Erythroblast (primary cell): ENCODE measurements around the gene MED16.

ENCODE experiments used
- GATA1 ChIP-seq: IDR thresholded peaks from 2 replicates; pipeline ENCODE4 v1.6.1; 2011; ENCODE audit warnings: low read depth, mild to moderate bottlenecking, control low read depth, low read length, moderate library complexity
- POLR2A ChIP-seq: IDR thresholded peaks from 2 replicates; pipeline ENCODE4 v1.6.1; 2011; ENCODE audit warnings: mild to moderate bottlenecking, low read length

- TF ChIP-seq POLR2A (no peak), GATA1 (no peak)
These were observed 43.2 kb upstream of the MED16 start for GRCh38 chr19:936175-936546.
